T-cell (primary cell): ENCODE measurements around the gene KLK8. TPM values are rescaled to one million over a fixed set of nuclear protein-coding genes. Genes with fewer than 3 reads are reported as not detected.
"Not testable (repeated sequence)": the region's sequence is repeated elsewhere in the genome, so short reads cannot be mapped to it uniquely, and the experiment has no call there.

Experiments
- ATAC-seq, 4 experiments: fragments of 200-7000 bp in 3 of 4; fragments of 150-1000 bp in 1 of 4; cut with Tn5 transposase; replicated peaks in 1 of 4; 1 replicate in 3 of 4; 2 replicates in 1 of 4; pipeline ENCODE4 v1.10.0; 2021; ENCODE audit warnings: moderate library complexity in 3 of 4, mild to moderate bottlenecking in 2 of 4, moderate number of reproducible peaks in 1 of 4
- CTCF ChIA-PET, 2 donors: fragments of 300-600 bp; sonication (Branson Sonifier 250); formaldehyde crosslinking; loops; one replicate each; lab custom pipeline; 2022; ENCODE audit warnings: antibody characterized with exemption in 2 of 2; lab: Charles Lee
- POLR2A ChIA-PET, 2 donors: fragments of 300-600 bp; sonication (Branson Sonifier 250); formaldehyde crosslinking; loops; one replicate each; lab custom pipeline; 2022; ENCODE audit warnings: antibody characterized with exemption in 2 of 2; lab: Charles Lee
- DNase-seq, 35 experiments: peaks; one replicate each; pipeline versions ENCODE4 v3.0.0 to v3.0.0-alpha.2; 2013 to 2023
- H3K27ac ChIP-seq: one replicate; pipeline ENCODE4 v1.5.1; 2013; ENCODE audit warnings: low read length
- H3K27me3 ChIP-seq, 2 experiments: replicated peaks in 1 of 2; 1 replicate in 1 of 2; 2 replicates in 1 of 2; pipeline versions ENCODE4 v1.6.1 to v1.7.0; 2013; ENCODE audit warnings: low read length in 1 of 2, mixed read lengths in 1 of 2; ENCODE audit not compliant: control insufficient read depth in 2 of 2, insufficient read depth in 2 of 2; ENCODE audit errors: extremely low read depth in 1 of 2
- H3K36me3 ChIP-seq, 2 donors: 1 replicate in 1 of 2; 2 replicates in 1 of 2; pipeline versions ENCODE4 v1.6.1 to v1.7.0; 2013; ENCODE audit warnings: low read length in 1 of 2; ENCODE audit not compliant: control insufficient read depth in 2 of 2, insufficient read depth in 1 of 2; ENCODE audit errors: extremely low read depth in 1 of 2
- H3K4me1 ChIP-seq, 2 experiments: 1 replicate in 1 of 2; 2 replicates in 1 of 2; pipeline versions ENCODE4 v1.6.1 to v1.7.0; 2013; ENCODE audit warnings: low read length in 2 of 2, mixed read lengths in 1 of 2; ENCODE audit not compliant: insufficient read depth in 2 of 2, control insufficient read depth in 1 of 2; ENCODE audit errors: extremely low read depth in 1 of 2
- H3K4me3 ChIP-seq, 2 donors: 1 replicate in 1 of 2; 2 replicates in 1 of 2; pipeline versions ENCODE4 v1.5.1 to v1.7.0; 2013; ENCODE audit warnings: mild to moderate bottlenecking in 2 of 2, low read length in 1 of 2, moderate library complexity in 1 of 2; ENCODE audit not compliant: control insufficient read depth in 1 of 2; ENCODE audit errors: extremely low read depth in 1 of 2
- H3K9me3 ChIP-seq: 2 replicates; pipeline ENCODE4 v1.7.0; 2013
- H3K27ac Mint-ChIP-seq, 2 donors: one replicate each; pipeline ENCODE4 v1.8.0; 2020 to 2021; ENCODE audit warnings: mild to moderate bottlenecking in 2 of 2, mixed read lengths in 2 of 2
- H3K27me3 Mint-ChIP-seq, 2 donors: one replicate each; pipeline ENCODE4 v1.8.0; 2021 to 2022; ENCODE audit warnings: mixed read lengths in 2 of 2
- H3K36me3 Mint-ChIP-seq: one replicate; pipeline ENCODE4 v1.8.0; 2021; ENCODE audit warnings: mixed read lengths
- H3K4me1 Mint-ChIP-seq, 3 donors: one replicate each; pipeline ENCODE4 v1.8.0; 2020 to 2022; ENCODE audit warnings: mixed read lengths in 3 of 3, mild to moderate bottlenecking in 1 of 3
- H3K4me3 Mint-ChIP-seq, 3 donors: one replicate each; pipeline ENCODE4 v1.8.0; 2020 to 2022; ENCODE audit warnings: mild to moderate bottlenecking in 3 of 3, mixed read lengths in 3 of 3, moderate library complexity in 3 of 3
- H3K9me3 Mint-ChIP-seq, 3 donors: one replicate each; pipeline ENCODE4 v1.8.0; 2020 to 2022; ENCODE audit warnings: mixed read lengths in 3 of 3
- WGBS: methylation state at CpG from one replicate; pipeline ENCODE4 v1.1.5; 2013; ENCODE audit warnings: missing lambda C conversion rate; ENCODE audit not compliant: insufficient coverage; 5-methylcytosine and 5-hydroxymethylcytosine counted together
- total RNA-seq, 35 experiments: library from RNA in 6 of 35; stranded (reverse) in 6 of 35; fragments of 120-200 nt in 1 of 35; gene quantifications; one replicate each; pipeline versions ENCODE4 v1.2.1 to v1.2.4 and lab custom pipeline; 2013 to 2026

KLK8 gene
- total RNA-seq, 5 donors from 2014 or later (not counting 1 experiment from before 2014, with no cell fraction given) = not detected

GRCh38 chr19:50975766-50976165 is 25.6 kb downstream of the KLK8 start:
- Mint-ChIP-seq H3K4me1 (no peaks in the 10 kb centered on the region), H3K36me3 (no peaks in the 10 kb centered on the region), H3K4me3 (no peak overlapping the region), H3K27ac (no peak overlapping the region), H3K9me3 (no peaks in the 10 kb centered on the region), H3K27me3 (peaks cover 49 to 62% of the 10 kb centered on the region in 2 donors)
- peaks cover 0 to 54% of the 10 kb centered on the region in 2 experiments for H3K27me3 ChIP-seq
- DNase-seq = no peak
- ATAC-seq = no peak
- no peak overlapping the region for H3K4me3 ChIP-seq
- H3K27ac ChIP-seq = no peak overlapping the region
- POLR2A ChIA-PET = no interaction called here
- WGBS = 39% methylated on average over 5 of the region's 8 CpGs
- no peaks in the 10 kb centered on the region for H3K36me3 ChIP-seq
- CTCF ChIA-PET = no interaction called here
- H3K9me3 ChIP-seq = no peaks in the 10 kb centered on the region
- H3K4me1 ChIP-seq = no peaks in the 10 kb centered on the region

DNA sequence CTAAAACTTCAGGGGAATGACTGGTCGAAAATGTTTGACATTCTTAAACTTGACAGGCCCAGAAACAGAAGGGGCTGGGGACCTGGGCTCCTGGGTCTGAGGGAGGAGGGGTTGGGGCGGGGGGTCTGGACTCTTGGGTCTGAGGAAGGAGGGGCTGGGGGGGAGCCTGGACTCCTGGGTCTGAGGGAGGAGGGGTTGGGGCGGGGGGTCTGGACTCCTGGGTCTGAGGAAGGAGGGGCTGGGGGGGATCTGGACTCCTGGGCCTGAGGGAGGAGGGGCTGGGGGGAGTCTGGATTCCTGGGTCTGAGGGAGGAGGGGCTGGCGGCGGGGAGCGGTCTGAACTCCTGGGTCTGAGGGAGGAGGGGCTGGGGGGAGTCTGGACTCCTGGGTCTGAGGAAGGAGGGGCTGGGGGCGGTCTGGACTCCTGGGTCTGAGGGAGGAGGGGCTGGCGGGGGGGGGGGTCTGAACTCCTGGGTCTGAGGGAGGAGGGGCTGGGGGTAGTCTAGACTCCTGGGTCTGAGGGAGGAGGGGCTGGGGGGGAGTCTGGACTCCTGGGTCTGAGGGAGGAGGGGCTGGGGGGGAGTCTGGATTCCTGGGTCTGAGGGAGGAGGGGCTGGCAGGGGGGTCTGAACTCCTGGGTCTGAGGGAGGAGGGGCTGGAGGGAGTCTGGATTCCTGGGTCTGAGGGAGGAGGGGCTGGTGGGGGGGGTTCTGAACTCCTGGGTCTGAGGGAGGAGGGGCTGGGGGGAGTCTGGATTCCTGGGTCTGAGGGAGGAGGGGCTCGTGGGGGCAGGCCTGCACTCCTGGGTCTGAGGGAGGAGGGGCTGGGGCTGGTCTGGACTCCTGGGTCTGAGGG is 26.5 kb downstream of the KLK8 start:
- Histone ChIP-seq H3K36me3 (no peaks in the 10 kb centered on the region), H3K4me1 (no peaks in the 10 kb centered on the region), H3K27ac (no peak overlapping the region), H3K9me3 (no peaks in the 10 kb centered on the region), H3K4me3 (no peak overlapping the region), H3K27me3 (peaks cover 0 to 55% of the 10 kb centered on the region in 2 experiments)
- no peak overlapping the region for H3K27ac Mint-ChIP-seq
- CTCF ChIA-PET = no interaction called here
- H3K36me3 Mint-ChIP-seq = no peaks in the 10 kb centered on the region
- H3K4me1 Mint-ChIP-seq = no peaks in the 10 kb centered on the region
- no peaks in the 10 kb centered on the region for H3K9me3 Mint-ChIP-seq
- no peak for DNase-seq
- no peak overlapping the region for H3K4me3 Mint-ChIP-seq
- POLR2A ChIA-PET = no interaction called here
- WGBS = 48% methylated on average over 2 of the region's 9 CpGs
- ATAC-seq = no peak
- peaks cover 50 to 67% of the 10 kb centered on the region in 2 donors for H3K27me3 Mint-ChIP-seq

DNA sequence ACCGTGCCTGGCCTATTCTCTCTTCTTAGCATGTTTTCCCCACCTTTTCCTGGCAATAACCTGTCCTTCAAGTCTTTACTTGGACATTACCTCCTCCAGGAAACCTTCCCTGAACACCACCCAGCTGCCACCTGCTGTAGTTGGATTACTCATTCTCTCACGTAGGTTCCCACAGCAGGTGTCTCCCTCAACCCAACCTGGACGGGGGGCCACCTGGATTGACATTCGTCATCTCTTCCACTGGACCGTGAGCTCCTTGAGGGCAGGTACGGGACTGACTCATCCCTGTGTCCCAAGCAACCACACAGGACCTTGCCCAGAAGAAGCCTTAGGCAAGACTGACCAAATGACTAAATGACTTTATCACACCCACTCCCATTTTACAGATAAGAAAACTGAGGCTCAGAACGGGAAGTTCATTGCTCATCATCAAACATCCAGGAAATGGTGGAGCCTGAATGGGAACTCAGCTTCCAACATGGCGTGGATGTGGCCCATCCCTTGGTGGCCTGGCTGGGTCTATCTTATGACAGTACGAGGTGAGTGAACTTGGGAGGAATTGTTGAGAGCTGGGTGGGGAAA is 28.5 kb downstream of the KLK8 start:
- no peaks in the 10 kb centered on the region for H3K9me3 Mint-ChIP-seq
- Histone ChIP-seq H3K36me3 (no peaks in the 10 kb centered on the region), H3K4me1 (no peaks in the 10 kb centered on the region), H3K4me3 (no peak overlapping the region), H3K9me3 (no peaks in the 10 kb centered on the region), H3K27ac (no peak overlapping the region), H3K27me3 (peaks cover 0 to 66% of the 10 kb centered on the region in 2 experiments)
- 67% methylated on average over 6 of the region's 9 CpGs for whole genome bisulfite sequencing
- H3K4me1 Mint-ChIP-seq = no peaks in the 10 kb centered on the region
- DNase-seq = no peak
- H3K36me3 Mint-ChIP-seq = no peaks in the 10 kb centered on the region
- POLR2A ChIA-PET = no interaction called here
- peaks cover 42 to 63% of the 10 kb centered on the region in 2 donors for H3K27me3 Mint-ChIP-seq
- no peak for ATAC-seq
- no peak overlapping the region for H3K27ac Mint-ChIP-seq
- H3K4me3 Mint-ChIP-seq = no peak overlapping the region
- CTCF ChIA-PET = no interaction called here

DNA sequence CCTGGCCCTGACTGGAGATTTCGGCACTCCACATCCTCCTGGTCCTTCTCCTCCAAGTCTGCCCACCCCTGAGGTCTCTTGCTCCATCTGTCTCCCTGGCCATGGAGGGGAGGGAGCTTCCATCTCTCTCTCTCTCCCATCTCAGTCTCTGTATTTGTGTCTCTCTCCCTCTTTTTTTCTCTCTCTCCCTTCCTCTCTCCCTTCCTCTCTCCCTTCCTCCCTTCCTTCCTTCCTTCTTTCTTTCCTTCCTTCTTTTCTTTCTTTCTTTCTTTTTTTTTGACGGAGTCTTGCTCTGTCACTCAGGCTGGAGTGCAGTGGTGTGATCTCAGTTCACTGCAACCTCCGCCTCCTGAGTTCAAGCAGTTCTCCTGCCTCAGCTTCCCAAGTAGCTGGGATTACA is 31.6 kb downstream of the KLK8 start:
- H3K27me3 ChIP-seq = peaks cover 0 to 71% of the 10 kb centered on the region in 2 experiments
- no CpG with 5 or more reads among the region's 3 CpGs for WGBS
- H3K36me3 Mint-ChIP-seq, H3K9me3 ChIP-seq, CTCF ChIA-PET, H3K4me1 Mint-ChIP-seq, POLR2A ChIA-PET, H3K4me3 ChIP-seq, H3K9me3 Mint-ChIP-seq, ATAC-seq, H3K4me3 Mint-ChIP-seq, H3K27ac ChIP-seq, H3K4me1 ChIP-seq, H3K36me3 ChIP-seq, DNase-seq, H3K27ac Mint-ChIP-seq: not testable (repeated sequence)
- peaks cover 49 to 57% of the 10 kb centered on the region in 2 donors for H3K27me3 Mint-ChIP-seq

- H3K4me1 ChIP-seq = no peaks in the 10 kb centered on the region
- H3K9me3 ChIP-seq = no peaks in the 10 kb centered on the region
- peaks cover 51 to 55% of the 10 kb centered on the region in 2 donors for H3K27me3 Mint-ChIP-seq
- ATAC-seq = no peak
- H3K36me3 ChIP-seq = no peaks in the 10 kb centered on the region
- H3K27ac ChIP-seq = no peak within 1 kb of the TSS
- H3K4me1 Mint-ChIP-seq = no peaks in the 10 kb centered on the region
- POLR2A ChIA-PET = no interaction called here
- H3K4me3 Mint-ChIP-seq = no peak within 1 kb of the TSS
- DNase-seq = no peak
- CTCF ChIA-PET = no interaction called here
- H3K36me3 Mint-ChIP-seq = no peaks in the 10 kb centered on the region
- H3K27me3 ChIP-seq = peaks cover 0 to 71% of the 10 kb centered on the region in 2 experiments
- H3K4me3 ChIP-seq = no peak within 1 kb of the TSS
- peaks cover 0 to under 1% (median 0%) of the 10 kb centered on the region in 3 donors for H3K9me3 Mint-ChIP-seq
- no peak within 1 kb of the TSS for H3K27ac Mint-ChIP-seq
- 80% methylated on average over 18 of the region's 19 CpGs for WGBS
These were observed 32.0 kb downstream of the KLK8 start, which contains the start of gene KLK6 for GRCh38 chr19:50969413-50969760. KLK6 (minus strand) TSS chr19:50969591; CDS start chr19:50968104, 1,487 bp downstream.

DNA sequence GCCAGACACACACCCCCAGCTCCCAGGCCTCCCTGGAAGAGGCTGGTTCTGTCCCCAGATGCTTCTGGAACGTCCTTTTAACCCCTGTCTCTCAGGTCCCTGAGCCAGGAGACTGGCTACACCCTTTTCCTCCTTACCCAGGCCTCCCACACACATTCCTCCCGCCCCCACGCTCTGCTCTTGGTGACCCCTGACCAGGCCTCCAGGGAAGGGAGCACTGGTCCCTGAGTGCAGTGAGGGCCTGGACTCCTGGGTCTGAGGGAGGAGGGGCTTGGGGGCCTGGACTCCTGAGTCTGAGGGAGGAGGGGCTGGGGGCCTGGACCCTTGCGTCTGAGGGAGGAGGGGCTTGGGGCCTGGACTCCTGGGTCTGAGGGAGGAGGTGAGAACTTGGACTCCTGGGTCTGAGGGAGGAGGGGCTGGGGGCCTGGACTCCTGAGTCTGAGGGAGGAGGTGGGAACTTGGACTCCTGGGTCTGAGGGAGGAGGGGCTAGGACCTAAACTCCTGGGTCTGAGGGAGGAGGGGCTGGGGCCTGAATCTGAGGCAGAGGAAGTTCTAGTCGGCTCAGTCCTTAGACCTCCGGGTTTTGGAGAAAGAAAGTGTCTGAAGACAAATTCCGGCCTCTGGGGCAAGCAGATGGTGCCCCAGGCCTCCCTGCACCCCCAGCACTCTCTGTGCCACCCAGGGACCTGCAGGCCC is 32.5 kb downstream of the KLK8 start:
- POLR2A ChIA-PET = no interaction called here
- Histone ChIP-seq H3K9me3 (no peaks in the 10 kb centered on the region), H3K4me1 (no peaks in the 10 kb centered on the region), H3K27me3 (peaks cover 0 to 73% of the 10 kb centered on the region in 2 experiments), H3K4me3 (no peak overlapping the region), H3K27ac (no peak overlapping the region), H3K36me3 (no peaks in the 10 kb centered on the region)
- CTCF ChIA-PET = no interaction called here
- no peak overlapping the region for H3K4me3 Mint-ChIP-seq
- ATAC-seq = no peak
- H3K9me3 Mint-ChIP-seq = peaks cover 0 to 6% (median 0%) of the 10 kb centered on the region in 3 donors
- H3K27me3 Mint-ChIP-seq = peaks cover 52 to 56% of the 10 kb centered on the region in 2 donors
- H3K36me3 Mint-ChIP-seq = no peaks in the 10 kb centered on the region
- no peak overlapping the region for H3K27ac Mint-ChIP-seq
- H3K4me1 Mint-ChIP-seq = no peaks in the 10 kb centered on the region
- no peak for DNase-seq
- whole genome bisulfite sequencing = 33% methylated on average over 2 of the region's 7 CpGs
